ENCODE data around the gene TSEN2.
A peak's percentile ranks its signal among the peaks of the same experiment; 100 is the strongest.
"Not testable (repeated sequence)": the region's sequence is repeated elsewhere in the genome, so short reads cannot be mapped to it uniquely, and the experiment has no call there.

The TSEN2 gene

DNA sequence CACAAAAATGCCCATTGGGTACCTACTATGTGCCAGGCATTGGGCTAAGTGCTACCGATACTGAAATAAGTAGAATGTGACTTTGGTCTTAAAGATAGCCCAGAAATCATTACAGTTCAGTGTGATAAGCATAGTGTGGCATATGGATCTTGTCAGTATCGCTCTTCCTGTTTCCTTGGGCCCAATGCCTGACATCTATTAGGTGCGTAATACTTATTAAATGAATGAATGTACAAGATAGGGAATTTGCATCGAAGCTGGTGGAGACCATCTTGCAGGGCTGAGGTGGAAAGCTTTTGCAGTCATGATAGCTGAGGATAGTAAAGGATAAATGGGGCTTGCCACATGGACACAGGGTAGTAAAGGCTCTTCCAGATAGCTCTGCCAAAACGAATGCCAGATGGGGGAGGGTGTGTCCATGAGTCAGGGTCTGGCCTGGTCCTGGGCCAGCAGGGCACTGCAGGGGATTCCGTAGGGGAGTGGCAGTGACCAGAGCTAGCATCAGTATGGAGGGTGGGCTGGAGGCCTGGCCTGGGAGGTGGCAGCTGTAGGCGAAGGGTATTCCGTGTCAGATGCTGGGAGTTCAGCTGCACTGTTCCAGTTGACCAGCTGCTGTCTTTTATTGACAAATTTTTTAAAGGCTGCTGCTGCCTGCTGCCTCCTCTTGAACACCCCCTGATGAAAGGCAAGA, 23.5 kb downstream of the TSEN2 start:
- DNase-seq = no peak

DNA sequence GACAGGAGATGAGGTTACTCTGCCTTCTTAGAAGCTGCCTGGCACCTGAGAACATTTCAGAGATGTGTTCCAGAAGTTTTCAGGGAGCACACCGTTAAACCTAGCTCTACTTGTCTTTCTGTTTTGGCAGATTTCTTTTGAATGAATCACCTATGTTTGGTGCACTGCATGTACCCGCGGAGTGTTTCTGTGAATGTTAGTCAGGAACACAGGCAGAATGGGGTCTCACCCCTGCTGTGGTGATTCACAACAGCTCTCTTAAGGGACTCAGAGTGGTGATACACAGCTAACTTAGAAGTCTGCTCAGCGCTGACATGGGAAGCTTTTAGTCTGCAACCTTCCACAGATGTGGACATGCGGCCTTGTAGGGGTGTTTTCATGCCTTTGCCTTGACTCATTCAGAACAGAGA, 24.0 kb downstream of the TSEN2 start:
- no peak for DNase-seq

DNA sequence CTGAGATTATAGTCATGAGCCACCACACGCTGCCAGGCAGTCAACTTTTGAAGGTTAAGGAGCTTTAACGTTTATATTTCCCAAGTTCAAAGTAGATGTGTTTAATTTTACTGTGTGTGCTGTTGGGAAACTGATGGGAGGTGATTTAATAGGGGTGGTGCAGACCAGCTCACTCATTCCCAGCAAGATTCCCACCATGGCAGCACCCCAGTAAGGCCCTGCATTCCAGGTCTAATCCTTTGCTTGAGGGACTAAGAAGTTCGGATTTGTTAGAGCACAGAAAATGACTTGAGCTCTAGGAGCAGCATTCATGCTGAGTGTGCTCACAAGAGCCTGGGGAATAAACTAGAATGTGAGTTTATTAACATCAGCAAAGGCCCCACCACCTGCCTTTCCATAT, 25.2 kb downstream of the TSEN2 start:
- no peak for DNase-seq

DNA sequence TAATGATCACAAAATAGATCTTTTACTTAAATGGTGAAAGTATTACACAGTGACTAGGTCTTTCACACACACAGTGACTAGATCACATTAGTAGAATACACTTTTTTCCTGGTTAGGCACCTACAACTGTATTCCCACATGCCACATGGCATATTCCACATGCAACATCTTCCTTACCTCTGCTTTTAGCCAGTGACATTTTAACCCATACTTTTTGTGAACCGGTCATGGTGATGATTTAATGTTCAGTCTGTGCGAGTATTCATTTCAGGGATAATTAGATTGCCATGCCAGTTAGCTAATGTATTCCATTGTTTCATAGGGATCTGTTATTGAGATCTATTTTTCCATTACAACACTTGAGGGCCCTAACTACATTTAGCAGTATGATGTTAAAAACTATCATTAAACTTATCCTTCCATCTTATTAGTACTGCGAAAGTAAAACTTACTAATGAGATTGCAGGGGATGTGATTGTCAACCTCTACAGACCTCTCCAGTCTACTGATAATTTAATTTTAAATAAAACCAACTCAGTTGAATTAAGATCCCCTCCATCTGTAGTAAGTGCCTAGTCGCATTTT, 28.3 kb downstream of the TSEN2 start:
- no peak for DNase-seq

DNA sequence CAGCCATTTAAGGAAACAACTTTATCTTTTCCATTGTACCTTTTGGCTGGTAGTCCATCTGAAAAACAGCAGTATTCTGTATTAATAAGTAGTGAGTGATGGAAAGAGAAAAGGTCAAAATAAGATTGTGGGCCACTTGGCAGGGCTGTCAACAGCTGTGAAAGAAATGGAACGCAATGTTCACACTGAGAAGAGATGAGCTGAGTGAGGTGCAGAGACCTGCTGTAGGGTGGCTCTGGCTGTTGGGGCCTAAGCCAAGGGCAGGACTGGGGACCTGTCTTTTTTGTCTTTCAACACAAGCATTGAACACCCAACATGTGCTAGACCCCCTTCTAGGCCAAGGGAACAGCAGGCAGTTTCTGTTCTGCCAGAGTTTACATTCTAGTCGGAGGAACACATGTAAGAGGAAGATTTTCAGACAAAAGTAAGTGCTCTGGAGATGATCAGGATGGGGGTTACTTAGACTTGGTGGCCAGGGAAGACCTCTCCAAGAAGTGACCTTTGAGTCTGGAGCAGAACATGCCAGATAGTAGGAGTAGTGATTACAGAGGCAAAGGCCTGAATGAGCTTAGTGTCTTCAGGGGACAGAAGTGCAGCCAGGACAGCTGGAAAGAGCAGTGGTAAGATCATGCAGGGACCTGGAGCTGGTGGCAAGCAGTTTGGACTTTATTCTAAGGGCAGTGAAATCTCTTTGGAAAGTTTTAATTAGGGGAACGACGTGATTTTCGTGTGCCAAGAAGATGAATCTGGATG, 29.6 kb downstream of the TSEN2 start:
- no peak for DNase-seq

DNA sequence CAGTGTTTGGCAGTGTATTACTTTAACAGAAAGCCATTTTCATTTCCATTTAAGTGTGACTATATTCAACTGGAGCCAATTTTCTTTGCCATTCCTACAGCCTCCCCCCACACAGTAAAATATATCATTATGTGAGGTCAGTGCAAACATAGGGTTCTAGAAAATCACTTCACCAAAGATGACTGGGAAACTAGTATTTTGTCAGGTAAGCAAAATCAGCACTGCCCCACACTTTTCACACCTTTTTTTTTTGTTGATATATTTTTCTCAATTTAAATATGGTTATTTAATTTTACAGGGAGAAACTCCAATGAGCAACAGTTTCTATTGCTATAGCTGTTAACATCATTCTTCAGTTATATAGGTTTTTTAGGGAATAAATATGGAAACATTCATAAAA, 31.4 kb downstream of the TSEN2 start:
- DNase-seq = no peak

DNA sequence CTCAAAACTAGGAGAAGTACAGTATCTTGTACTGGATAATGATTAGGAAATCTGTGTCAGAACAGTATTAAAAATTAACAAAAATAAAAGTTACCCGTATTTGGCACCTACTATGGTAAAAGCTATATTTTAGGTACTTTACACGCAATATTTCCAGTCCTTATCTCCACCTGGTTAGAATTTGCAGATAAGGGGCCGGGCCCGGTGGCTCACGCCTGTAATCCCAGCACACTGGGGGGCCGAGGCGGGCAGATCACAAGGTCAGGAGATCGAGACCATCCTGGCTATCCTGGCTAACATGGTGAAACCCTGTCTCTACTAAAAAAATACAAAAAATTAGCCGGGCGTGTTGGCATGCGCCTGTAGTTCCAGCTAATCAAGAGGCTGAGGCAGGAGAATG, 32.6 kb downstream of the TSEN2 start:
- no peak for DNase-seq

DNA sequence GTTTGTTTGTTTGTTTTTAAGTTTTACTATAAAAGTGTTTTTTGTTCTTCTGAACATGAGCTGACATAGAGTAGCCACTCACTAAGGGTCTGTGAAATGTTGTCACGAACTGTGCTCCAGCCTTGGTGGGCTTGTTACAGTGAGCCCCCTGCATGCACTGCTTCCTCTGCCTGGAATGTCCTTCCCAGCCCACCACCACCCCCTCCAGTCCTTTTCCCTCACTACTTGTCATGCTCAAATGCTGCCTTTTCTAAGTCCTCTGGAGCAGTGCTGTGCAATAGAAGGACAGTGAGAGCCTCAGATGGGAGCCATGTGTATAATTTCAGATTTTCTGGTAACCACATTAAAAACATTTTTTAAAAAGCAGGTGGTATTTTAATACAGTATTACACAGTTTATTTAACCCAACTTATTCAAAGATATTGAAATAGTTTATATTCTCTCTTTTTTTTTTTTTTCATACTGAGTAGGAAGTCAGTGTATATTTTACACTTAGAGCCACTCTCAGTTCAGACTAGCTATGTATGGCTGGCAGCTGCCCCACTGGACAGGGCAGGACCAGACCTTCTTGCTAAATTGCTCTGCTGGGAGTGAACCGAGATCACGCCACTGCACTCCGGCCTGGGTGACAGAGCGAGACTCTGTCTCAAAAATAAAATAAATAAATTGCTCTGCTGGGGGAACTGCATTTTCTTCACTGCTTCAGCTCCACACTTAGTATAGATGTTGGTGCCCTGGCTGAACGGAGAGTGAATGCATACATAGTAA, 34.2 kb downstream of the TSEN2 start:
- no peak for DNase-seq

DNA sequence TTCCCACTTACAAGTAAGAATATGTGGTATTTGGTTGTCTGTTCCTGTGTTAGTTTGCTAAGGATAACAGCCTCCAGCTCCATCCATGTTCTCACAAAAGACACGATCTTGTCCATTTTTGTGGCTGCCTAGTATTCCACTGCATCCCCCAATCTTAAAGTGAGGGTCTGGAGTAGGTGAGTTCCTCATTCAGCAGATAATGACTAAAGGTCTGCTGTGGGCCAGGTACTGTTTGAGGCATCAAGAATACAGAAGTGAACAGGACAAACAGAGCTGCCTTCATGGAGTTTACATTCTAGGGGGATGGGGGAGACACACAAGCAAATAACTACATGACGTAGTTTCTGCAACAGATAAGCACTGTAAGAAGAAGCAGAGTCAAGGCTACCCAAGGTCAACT, 36.7 kb downstream of the TSEN2 start:
- no peak for DNase-seq

DNA sequence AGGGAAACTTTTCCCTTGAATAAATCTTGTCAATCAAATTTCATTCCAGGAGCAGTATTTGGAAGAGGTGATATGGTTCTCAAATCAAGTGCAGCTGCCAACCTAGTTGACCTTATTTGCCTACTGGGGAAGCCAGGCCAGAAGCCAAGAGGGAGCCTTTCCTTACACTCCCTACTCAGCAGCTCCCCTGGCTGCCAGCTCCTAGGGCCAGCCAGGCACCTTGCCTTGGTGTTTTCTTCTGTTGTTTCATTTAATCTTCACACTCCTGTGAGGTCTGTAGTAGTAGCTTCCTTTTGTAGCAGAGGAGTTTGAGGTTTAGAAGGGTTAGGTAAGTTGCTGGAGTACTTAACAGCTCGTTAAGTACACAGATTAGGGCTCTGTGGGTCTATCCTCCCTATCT, 38.4 kb downstream of the TSEN2 start:
- DNase-seq = no peak

DNA sequence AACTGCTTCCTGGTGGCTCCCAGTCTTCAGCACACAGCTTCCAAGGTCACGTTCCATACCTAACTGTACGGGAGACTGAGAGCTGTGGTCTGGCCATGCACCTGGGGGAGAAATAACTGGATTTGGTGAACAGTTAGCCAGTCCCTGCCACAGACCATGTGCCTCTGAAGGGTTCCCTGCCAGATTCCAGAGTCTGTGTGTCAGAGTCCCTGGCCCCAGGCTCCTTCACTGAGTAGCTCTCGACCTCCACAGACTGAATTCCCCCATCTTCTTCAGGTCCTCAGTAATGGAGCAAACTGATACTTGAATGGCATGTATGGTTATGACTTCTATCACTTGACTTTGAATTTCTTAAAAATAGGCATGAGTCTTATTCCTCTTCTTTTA, 43.5 kb downstream of the TSEN2 start:
- DNase-seq = no peak

DNA sequence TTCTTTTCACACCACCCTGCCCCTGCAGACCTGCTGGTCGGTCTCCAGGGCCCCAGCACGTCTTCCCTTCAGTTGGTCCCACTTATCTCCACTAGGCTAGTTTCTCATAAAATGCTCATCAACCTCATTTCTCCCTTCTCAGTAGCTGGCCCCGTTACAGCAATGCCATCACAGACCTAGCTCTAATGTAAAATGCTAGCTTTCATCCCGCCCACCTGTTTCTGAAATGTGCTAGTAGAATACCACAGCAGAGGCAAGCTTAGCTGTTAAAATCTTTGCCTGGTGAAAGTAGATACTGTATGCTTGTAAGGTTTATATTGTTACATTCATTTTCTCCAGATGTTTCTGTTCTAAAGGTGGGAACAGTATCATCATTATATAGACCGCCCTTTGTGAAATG, 47.9 kb downstream of the TSEN2 start:
- DNase-seq = no peak

DNA sequence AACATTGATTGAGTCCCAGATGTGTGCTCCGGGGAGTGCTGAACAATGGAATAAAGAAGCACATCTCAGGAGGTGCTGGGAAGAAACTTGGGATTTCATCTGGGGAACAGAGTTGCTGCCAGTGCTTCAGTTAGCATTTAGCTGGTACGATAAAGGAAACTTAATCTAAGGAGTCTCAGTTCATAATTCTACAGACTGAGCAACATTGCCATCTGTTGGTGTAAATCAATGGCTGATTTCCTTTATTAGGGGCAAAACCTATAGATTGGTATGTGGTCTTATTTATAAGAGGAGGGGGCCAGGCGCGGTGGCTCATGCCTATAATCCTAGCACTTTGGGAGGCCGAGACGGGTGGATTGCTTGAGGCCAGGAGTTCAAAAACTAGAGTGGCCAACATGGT, 52.1 kb downstream of the TSEN2 start:
- no peak for DNase-seq

DNA sequence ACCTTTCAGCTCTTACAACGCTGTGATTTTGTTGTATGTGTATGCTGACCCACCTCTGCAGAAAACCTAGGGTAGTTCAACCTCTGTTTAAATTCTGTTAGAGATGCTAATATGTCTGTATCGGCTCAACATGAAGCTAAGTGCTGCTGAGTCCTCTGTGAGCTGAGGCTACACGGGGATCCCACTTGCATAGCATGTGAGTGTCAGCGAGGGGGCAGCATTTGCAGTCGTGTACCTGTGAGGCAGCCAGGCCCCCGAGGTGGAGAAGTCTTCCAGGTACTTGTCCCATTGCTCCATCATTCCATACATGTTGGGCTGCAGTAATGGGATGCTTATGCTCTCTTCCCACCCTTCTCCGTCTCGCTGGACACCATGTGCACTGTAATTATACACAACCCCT, 57.3 kb downstream of the TSEN2 start:
- DNase-seq = no peak

DNA sequence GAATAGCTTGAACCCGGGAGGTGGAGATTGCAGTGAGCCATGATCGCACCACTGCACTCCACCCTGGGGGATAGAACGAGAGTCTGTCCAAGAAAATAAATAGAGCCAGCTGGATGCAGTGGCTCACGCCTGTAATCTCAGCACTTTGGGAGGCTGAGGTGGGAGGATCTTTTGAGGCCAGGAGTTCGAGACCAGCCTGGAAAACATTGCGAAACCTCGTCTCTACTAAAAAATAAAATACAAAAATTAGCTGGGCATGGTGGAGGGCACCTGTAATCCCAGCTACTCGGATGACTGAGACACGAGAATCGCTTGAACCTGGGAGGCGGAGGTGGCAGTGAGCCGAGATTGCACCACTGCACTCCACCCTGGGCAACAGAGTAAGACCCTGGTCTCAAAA, 59.2 kb downstream of the TSEN2 start:
- DNase-seq = not testable (repeated sequence)

DNA sequence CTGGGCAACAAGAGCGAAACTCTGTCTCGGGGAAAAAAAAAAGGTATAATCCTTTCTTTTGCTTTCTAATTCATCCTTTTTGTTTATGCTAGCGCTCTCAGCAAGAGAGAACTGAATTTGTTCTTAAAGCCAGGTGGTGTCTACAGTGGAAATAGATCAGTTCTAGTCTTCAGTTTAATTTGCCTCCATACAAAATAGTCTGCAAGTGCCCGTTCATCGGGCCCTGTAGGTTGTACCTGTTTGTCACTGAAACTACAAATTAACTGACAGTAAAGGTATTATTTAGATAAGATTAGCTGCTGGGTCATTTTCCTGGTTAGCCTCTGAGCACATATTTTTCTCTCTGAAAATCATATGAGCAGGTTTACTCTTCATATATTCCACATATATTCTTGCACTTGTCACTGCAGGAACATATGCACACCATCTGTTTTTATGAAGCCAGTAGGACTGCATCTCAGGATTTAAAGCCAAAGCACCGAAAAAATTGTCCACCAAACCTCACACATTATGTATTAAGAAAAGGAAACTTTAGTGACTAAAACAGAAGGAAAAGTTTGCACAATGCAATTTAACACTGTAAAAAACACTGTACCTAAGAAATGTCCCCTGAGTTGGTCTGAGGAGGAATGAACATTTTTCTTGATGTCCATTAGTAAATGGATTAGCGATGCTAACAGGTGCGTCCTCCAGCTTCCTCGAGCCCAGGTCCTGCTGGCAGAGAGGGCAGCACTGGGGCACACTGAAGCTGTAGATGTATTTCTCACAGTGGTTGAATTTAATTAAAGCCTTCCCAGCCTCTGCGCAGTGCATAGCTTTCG, 60.6 kb downstream of the TSEN2 start:
- no peak for DNase-seq

DNA sequence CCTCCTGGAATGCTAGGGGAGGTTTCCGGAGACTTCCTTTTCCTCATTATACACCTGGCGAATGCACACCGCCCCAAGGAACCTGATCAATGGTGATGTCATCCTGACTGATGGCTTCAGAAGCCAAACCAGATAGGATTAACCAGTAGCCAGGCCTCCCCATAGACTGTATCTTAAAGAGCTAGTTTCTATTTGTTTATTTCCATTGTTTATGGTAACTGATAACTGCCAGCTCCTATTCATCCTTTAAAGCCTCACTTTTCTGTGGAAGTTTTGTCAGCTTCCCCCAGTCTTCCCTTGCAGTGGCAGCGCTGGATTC, 61.2 kb downstream of the TSEN2 start, which contains the start of gene MKRN2OS:
MKRN2OS (minus strand) TSS at position 27 of the 319 bp plus-strand sequence. CDS start 35 bp downstream, outside the sequence.
- DNase-seq = no peak

DNA sequence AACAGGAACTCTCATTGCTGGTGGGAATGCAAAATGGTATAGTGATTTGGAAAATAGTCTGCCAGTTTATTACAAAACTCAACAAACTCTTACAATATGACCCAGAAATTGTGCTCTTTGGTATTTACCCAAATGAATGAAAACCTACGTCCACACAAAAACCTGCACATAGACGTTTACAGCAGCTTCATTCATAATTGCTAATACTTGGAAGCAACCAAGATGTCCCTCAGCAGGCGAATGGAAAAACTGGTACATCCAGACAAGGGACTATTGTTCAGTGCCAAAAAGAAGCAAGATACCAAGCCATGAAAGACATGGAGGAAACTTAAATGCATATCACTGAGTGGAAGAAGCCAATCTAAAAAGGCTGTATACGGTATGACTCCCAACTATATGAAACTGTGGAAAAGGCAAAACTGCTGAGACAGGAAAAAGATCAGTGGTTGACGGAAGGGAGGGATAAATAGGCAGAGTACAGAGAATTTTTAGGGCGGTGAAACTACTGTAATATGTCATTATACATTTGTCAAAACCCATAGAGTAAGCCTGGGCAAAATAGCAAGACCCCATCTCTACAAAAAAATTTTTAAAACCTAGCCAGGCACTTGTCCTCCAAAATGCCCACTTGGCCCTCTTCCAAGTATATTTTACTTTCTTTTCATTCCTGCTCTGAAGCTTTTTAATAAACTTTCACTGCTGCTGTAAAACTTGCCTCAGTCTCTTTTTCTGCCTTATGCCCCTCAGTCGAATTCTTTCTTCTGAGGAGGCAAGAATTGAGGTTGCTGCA, 65.9 kb downstream of the TSEN2 start:
- DNase-seq = no peak

DNA sequence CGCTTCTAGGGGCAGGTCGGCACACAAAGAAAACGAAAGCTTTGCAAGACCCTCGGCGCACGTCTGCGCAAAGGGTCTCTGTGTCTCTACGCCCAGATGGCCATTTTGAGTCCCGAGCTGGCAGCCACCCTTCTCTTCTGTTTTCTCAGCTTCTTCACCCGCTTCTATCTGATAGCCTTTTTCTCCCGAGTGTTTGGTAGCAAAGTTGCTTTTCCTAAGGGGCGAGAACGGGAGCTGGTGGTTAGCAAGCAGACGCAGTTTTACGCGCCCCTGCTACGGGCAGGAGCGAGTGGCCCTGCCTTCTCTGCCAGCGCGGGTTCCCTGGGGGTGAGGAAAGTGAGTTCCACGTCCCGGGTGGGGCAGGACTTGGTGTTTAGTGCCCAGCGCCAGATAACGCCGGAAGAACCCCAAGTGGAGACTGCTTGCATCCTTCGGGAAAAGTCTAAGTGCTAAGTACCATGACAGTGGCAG, 69.7 kb downstream of the TSEN2 start:
- DNase-seq = peak in 1 of 2 donors; percentile 7

DNA sequence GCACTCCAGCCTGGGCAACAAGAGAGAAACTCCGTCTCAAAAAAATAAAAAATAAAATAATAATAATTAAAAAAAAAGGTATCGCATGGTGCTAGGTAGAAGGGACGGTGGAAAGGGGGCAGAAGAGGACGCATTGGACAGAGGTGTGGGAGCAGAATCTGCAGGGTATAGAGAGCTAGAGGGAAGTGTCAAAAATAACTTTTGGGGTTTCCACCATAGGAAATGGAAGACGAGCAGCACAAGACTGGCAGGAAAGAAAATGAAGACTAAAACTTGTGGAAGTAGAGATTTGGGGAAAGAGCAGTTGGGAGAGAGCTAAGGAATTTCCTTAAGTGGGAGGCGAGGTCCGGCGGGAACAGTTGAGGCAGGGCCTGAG, 72.0 kb downstream of the TSEN2 start:
- no peak for DNase-seq

DNA sequence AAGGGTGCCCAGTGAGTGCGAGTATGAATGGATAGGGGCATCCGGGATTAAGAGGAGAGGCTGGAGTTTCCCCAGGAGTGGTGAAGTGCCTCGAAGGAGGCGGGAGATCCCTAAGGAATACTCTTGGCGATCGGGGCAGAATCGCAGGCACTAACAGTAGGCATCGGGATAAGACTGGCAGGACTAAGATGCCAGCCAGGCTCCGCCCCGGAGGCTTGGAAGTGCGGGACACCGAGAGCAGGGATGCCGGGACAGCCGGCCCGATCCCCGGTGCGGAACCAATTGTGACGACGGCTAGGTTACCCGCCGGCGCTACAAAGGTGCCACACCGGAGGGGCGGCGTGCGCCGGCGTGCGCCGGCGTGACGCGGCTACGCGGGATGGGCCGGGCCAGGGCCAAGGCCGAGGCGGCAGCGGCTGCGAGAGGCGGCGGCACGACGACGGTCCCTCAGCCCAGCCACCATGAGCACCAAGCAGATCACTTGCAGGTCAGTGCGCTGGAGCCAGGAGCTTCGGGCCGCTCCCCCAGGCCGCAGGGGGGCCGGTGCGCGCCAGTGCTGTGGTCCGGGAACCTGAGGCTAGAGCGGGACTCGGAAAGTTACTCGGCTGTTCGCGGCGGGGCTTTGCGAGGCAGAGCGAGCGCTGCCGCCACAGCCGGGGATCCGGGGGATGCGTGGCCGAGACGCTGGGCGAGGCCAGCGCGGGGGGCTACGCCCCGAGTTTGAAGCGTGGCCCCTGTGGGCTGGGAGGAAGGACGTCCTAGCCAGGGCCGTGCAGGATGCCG, 72.6 kb downstream of the TSEN2 start, which contains the start of gene MKRN2:
MKRN2 (plus strand) TSS at position 398 of the 783 bp plus-strand sequence; CDS start at position 462, 64 bp downstream.
- peak; percentile 81 for DNase-seq

Data from activated CD4-positive, alpha-beta T cell treated with anti-CD3 and anti-CD28 coated beads for 4 hours (primary cell).